ENCODE data around the gene USH1G.

The USH1G gene

GRCh38 chr17:74866198-74866835 lies 56.7 kb downstream of the USH1G start:
- TF ChIP-seq CTCF (IDR thresholded peaks at IDR 0.05; ENCODE audit: insufficient read depth, low read length): no peak
- no peak for TF ChIP-seq SPI1 (IDR thresholded peaks at IDR 0.05; ENCODE audit: borderline replicate concordance, low read depth)
- TF ChIP-seq REST (IDR thresholded peaks at IDR 0.05; ENCODE audit: insufficient replicate concordance, low read depth): no peak
- TF ChIP-seq GABPA (IDR thresholded peaks at IDR 0.05; ENCODE audit: low read depth): no peak
- TF ChIP-seq POLR2AphosphoS5 (IDR thresholded peaks at IDR 0.05; ENCODE audit: low read depth): no peak
- Histone ChIP-seq H3K27ac (replicated peaks) (no peak overlapping the region), H3K27me3 (ENCODE audit: insufficient read depth, poor library complexity, severe bottlenecking) (peaks cover 5% of the 10 kb centered on the region), H3K4me3 (replicated peaks; ENCODE audit: insufficient read depth, low read length) (no peak overlapping the region)
- no peak for DNase-seq (ENCODE audit: low read depth in 1 of 2, low spot score in 1 of 2)
